Panc1 (cell line): ENCODE measurements around the gene ADAMTSL2.

Source experiments
- CTCF ChIP-seq: fragments of 450-650 bp; IDR thresholded peaks from 2 replicates; pipeline ENCODE4 v1.5.1; 2017; ENCODE audit warnings: mild to moderate bottlenecking
- POLR2AphosphoS5 ChIP-seq: IDR thresholded peaks from 2 replicates; pipeline ENCODE4 v1.6.1; 2012; ENCODE audit warnings: mild to moderate bottlenecking, low read depth, low read length, moderate library complexity
- SIN3A ChIP-seq: IDR thresholded peaks from 2 replicates; pipeline ENCODE4 v1.6.1; 2012; ENCODE audit warnings: low read depth, mild to moderate bottlenecking, low read length, moderate library complexity, borderline replicate concordance; ENCODE audit not compliant: insufficient read depth
- TCF7L2 ChIP-seq: IDR thresholded peaks from 2 replicates; pipeline ENCODE4 v1.6.1; 2011; ENCODE audit warnings: mild to moderate bottlenecking, low read depth, low read length, inconsistent platforms
- TF ChIP-seq, protein P1 (sequence below), 2 experiments: IDR thresholded peaks; 2 replicates each; pipeline ENCODE4 v1.6.1; 2011 to 2012; ENCODE audit warnings: low read depth in 2 of 2, control low read depth in 1 of 2, low read length in 1 of 2, mild to moderate bottlenecking in 1 of 2, moderate library complexity in 1 of 2; ENCODE audit not compliant: insufficient read depth in 1 of 2

DNA sequence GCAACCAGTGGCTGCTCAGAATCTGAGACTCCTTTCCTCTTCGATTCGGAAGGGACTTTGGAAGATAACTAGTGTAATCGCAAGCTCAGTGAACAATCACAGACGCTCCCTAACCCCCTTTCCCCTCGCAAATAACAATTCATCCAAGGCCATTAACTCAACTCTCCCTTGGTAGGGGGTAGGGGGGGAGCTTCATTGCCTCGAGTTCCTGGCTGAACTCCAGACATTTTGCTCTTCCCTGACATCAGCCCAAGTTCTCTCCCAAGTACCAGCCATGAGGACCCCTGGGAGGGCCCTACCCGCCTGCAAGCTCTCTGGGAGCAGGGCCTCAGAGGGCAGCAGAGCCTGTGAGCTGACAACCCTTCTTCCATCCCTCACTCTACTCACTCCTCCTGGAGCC lies 66.2 kb downstream of the ADAMTSL2 start:
- TF ChIP-seq POLR2AphosphoS5: no peak
- TF ChIP-seq, protein P1, sequence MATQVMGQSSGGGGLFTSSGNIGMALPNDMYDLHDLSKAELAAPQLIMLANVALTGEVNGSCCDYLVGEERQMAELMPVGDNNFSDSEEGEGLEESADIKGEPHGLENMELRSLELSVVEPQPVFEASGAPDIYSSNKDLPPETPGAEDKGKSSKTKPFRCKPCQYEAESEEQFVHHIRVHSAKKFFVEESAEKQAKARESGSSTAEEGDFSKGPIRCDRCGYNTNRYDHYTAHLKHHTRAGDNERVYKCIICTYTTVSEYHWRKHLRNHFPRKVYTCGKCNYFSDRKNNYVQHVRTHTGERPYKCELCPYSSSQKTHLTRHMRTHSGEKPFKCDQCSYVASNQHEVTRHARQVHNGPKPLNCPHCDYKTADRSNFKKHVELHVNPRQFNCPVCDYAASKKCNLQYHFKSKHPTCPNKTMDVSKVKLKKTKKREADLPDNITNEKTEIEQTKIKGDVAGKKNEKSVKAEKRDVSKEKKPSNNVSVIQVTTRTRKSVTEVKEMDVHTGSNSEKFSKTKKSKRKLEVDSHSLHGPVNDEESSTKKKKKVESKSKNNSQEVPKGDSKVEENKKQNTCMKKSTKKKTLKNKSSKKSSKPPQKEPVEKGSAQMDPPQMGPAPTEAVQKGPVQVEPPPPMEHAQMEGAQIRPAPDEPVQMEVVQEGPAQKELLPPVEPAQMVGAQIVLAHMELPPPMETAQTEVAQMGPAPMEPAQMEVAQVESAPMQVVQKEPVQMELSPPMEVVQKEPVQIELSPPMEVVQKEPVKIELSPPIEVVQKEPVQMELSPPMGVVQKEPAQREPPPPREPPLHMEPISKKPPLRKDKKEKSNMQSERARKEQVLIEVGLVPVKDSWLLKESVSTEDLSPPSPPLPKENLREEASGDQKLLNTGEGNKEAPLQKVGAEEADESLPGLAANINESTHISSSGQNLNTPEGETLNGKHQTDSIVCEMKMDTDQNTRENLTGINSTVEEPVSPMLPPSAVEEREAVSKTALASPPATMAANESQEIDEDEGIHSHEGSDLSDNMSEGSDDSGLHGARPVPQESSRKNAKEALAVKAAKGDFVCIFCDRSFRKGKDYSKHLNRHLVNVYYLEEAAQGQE (IDR thresholded peaks at IDR 0.05; ENCODE audit: insufficient read depth in 1 of 2, low read depth in 2 of 2, low read length in 1 of 2): no peak
- no peak for TF ChIP-seq CTCF
- TF ChIP-seq SIN3A: no peak
- no peak for TF ChIP-seq TCF7L2
